Keratinocyte (primary cell): ENCODE measurements around the gene NAXE. TPM values are rescaled to one million over a fixed set of nuclear protein-coding genes. Genes with fewer than 3 reads are reported as not detected.

Experiments
- DNase-seq: peaks from one replicate; pipeline ENCODE4 v3.0.0-alpha.2; 2011; ENCODE audit warnings: low read depth, missing footprints, low spot score
- FAIRE-seq: peaks from 2 replicates; lab custom pipeline; 2011; peaks lifted over from hg19 to GRCh38; lab: Jason Lieb, UNC
- H2AFZ ChIP-seq: 2 replicates; pipeline ENCODE4 v1.6.0; 2012; ENCODE audit warnings: low read length, control low read depth, inconsistent platforms; ENCODE audit not compliant: control insufficient read depth
- H3K27ac ChIP-seq: 2 replicates; pipeline ENCODE4 v1.5.1; 2011; ENCODE audit warnings: low read length; ENCODE audit not compliant: control insufficient read depth, insufficient read depth
- H3K27me3 ChIP-seq: 3 replicates; pipeline ENCODE4 v1.6.0; 2011; ENCODE audit warnings: low read length; ENCODE audit not compliant: control insufficient read depth, insufficient read depth; ENCODE audit errors: extremely low read depth
- H3K36me3 ChIP-seq, 2 experiments: 2 replicates in 1 of 2; 3 replicates in 1 of 2; pipeline ENCODE4 v1.5.1; 2011; ENCODE audit warnings: low read length in 2 of 2, mild to moderate bottlenecking in 1 of 2; ENCODE audit not compliant: control insufficient read depth in 2 of 2, insufficient read depth in 2 of 2; ENCODE audit errors: extremely low read depth in 1 of 2
- H3K4me1 ChIP-seq: 3 replicates; pipeline ENCODE4 v1.5.1; 2011; ENCODE audit warnings: low read length; ENCODE audit not compliant: control insufficient read depth, insufficient read depth; ENCODE audit errors: extremely low read depth
- H3K4me2 ChIP-seq: 3 replicates; pipeline ENCODE4 v1.6.0; 2011; ENCODE audit warnings: low read depth, low read length; ENCODE audit not compliant: control insufficient read depth, insufficient read depth; ENCODE audit errors: extremely low read depth
- H3K4me3 ChIP-seq, 3 experiments: fragments of 200-600 bp in 1 of 3; sonication (generic) in 1 of 3; 2 replicates in 2 of 3; 3 replicates in 1 of 3; pipeline ENCODE4 v1.5.1; 2011 to 2016; ENCODE audit warnings: low read length in 3 of 3, mild to moderate bottlenecking in 3 of 3, control low read depth in 2 of 3, inconsistent platforms in 1 of 3, low read depth in 1 of 3, mixed read lengths in 1 of 3, mixed run types in 1 of 3, moderate library complexity in 1 of 3; ENCODE audit not compliant: control insufficient read depth in 2 of 3, insufficient read depth in 2 of 3; ENCODE audit errors: extremely low read depth in 1 of 3
- H3K79me2 ChIP-seq: 2 replicates; pipeline ENCODE4 v1.6.0; 2012; ENCODE audit warnings: low read length; ENCODE audit not compliant: control insufficient read depth, insufficient read depth
- H3K9ac ChIP-seq: 3 replicates; pipeline ENCODE4 v1.6.0; 2011; ENCODE audit warnings: low read length; ENCODE audit not compliant: control insufficient read depth, insufficient read depth; ENCODE audit errors: extremely low read depth
- H3K9me1 ChIP-seq: 3 replicates; pipeline ENCODE4 v1.6.0; 2011; ENCODE audit warnings: low read length; ENCODE audit not compliant: control insufficient read depth, insufficient read depth; ENCODE audit errors: extremely low read depth
- H3K9me3 ChIP-seq: 2 replicates; pipeline ENCODE4 v1.5.1; 2012; ENCODE audit warnings: low read depth, low read length; ENCODE audit not compliant: control insufficient read depth
- H4K20me1 ChIP-seq: 3 replicates; pipeline ENCODE4 v1.6.0; 2011; ENCODE audit warnings: low read length; ENCODE audit not compliant: control insufficient read depth, insufficient read depth; ENCODE audit errors: extremely low read depth
- CTCF ChIP-seq, 3 experiments: IDR thresholded peaks in 1 of 3; conservative IDR thresholded peaks in 1 of 3; optimal IDR thresholded peaks in 1 of 3; 2 replicates in 2 of 3; 3 replicates in 1 of 3; pipeline versions ENCODE3 to v1.5.1; 2011; ENCODE audit warnings: low read length in 3 of 3, mild to moderate bottlenecking in 3 of 3, moderate library complexity in 2 of 3, control low read depth in 1 of 3, inconsistent platforms in 1 of 3; ENCODE audit not compliant: insufficient read depth in 2 of 3; ENCODE audit errors: extremely low read depth in 1 of 3
- EZH2 ChIP-seq: IDR thresholded peaks from one replicate; pipeline ENCODE4 v1.6.1; 2012; ENCODE audit warnings: inconsistent platforms, mild to moderate bottlenecking, low read length, moderate library complexity
- dilution Hi-C: fragments of 300-500 bp; cut with MboI; formaldehyde crosslinking; loops from one replicate; pipeline ENCODE4 v1.7.0; 2020; ENCODE audit warnings: low sequenced_read_pairs; ENCODE audit not compliant: extremely low pct_ligation_motif_present
- polyA plus RNA-seq, 5 experiments: library from polyadenylated mRNA; depleted of rRNA in 3 of 5; stranded (reverse) in 3 of 5; stranded (forward) in 1 of 5; unstranded in 1 of 5; fragments of >200 nt; gene quantifications; 1 replicate in 1 of 5; 2 replicates in 3 of 5; 3 replicates in 1 of 5; pipeline versions ENCODE4 v1.2.1 to v1.2.3, GENCODE V29; 2011 to 2012; ENCODE audit warnings: missing spikeins in 2 of 5, low read depth in 1 of 5, low replicate concordance in 1 of 5

Gene NAXE
- polyA plus RNA-seq, 1 donor (not counting 4 experiments of a cell fraction or from before 2014, with no cell fraction given) = 74.7 TPM

GRCh38 chr1:156547434-156547833 is 44.1 kb upstream of the NAXE start:
- dilution Hi-C loops = no loop called here
- Histone ChIP-seq H3K4me3 (no peak overlapping the region), H3K36me3 (peaks cover 4 to 29% of the 10 kb centered on the region in 2 experiments), H2AFZ (no peak overlapping the region), H3K9me3 (no peaks in the 10 kb centered on the region), H3K9me1 (no peaks in the 10 kb centered on the region), H3K9ac (no peak overlapping the region), H3K27me3 (no peaks in the 10 kb centered on the region), H3K27ac (no peak overlapping the region), H3K4me1 (peaks cover 2% of the 10 kb centered on the region), H4K20me1 (no peaks in the 10 kb centered on the region), H3K4me2 (no peak overlapping the region), H3K79me2 (no peaks in the 10 kb centered on the region)
- DNase-seq (no peak), FAIRE-seq (no peak)
- TF ChIP-seq CTCF (optimal IDR thresholded peaks at IDR 0.05 in 1 of 3, IDR thresholded peaks at IDR 0.05 in 1 of 3, conservative IDR thresholded peaks at IDR 0.05 in 1 of 3; ENCODE audit: extremely low read depth in 1 of 3, insufficient read depth in 2 of 3, low read length in 3 of 3) = no peak
- TF ChIP-seq EZH2 = no peak

- no peak for FAIRE-seq
- no peak overlapping the region for H3K9ac ChIP-seq
These were observed 43.6 kb upstream of the NAXE start for GRCh38 chr1:156547982-156548381.

More at GRCh38 chr1:156547982-156548381, 43.6 kb upstream of the NAXE start:
- TF ChIP-seq EZH2 = no peak
- no peak for TF ChIP-seq CTCF (optimal IDR thresholded peaks at IDR 0.05 in 1 of 3, IDR thresholded peaks at IDR 0.05 in 1 of 3, conservative IDR thresholded peaks at IDR 0.05 in 1 of 3; ENCODE audit: extremely low read depth in 1 of 3, insufficient read depth in 2 of 3, low read length in 3 of 3)
- dilution Hi-C loops = no loop called here
- H3K27me3 ChIP-seq = no peaks in the 10 kb centered on the region
- no peak overlapping the region for H2AFZ ChIP-seq
- H3K36me3 ChIP-seq = peaks cover 4 to 29% of the 10 kb centered on the region in 2 experiments
- H3K79me2 ChIP-seq = no peaks in the 10 kb centered on the region
- no peaks in the 10 kb centered on the region for H4K20me1 ChIP-seq
- no peaks in the 10 kb centered on the region for H3K9me1 ChIP-seq
- H3K9me3 ChIP-seq = no peaks in the 10 kb centered on the region
- no peak for DNase-seq
- no peak overlapping the region for H3K4me3 ChIP-seq
- H3K27ac ChIP-seq = no peak overlapping the region
- H3K4me1 ChIP-seq = peaks cover 2% of the 10 kb centered on the region
- H3K4me2 ChIP-seq = no peak overlapping the region
